ENCODE results near the gene TCF3. TPM values are rescaled to one million over a fixed set of nuclear protein-coding genes. Genes with fewer than 3 reads are reported as not detected.

The TCF3 gene
- total and polyA plus RNA-seq, 2 donors (not counting 3 experiments of a cell fraction or from before 2014, with no cell fraction given), result 147 to 193 TPM

- Histone ChIP-seq H4K20me1 (replicated peaks; ENCODE audit: control insufficient read depth, extremely low read depth, insufficient read depth, low read length) (no peaks in the 10 kb centered on the region), H3K4me1 (ENCODE audit: control insufficient read depth, extremely low read depth, insufficient read depth, low read length) (no peaks in the 10 kb centered on the region), H3K27ac (ENCODE audit: insufficient read depth, low read depth, low read length) (no peak overlapping the region), H3K9me1 (replicated peaks; ENCODE audit: control insufficient read depth, extremely low read depth, insufficient read depth, low read length) (no peaks in the 10 kb centered on the region), H2AFZ (ENCODE audit: low read depth, low read length) (no peak overlapping the region), H3K4me3 (replicated peaks in 1 of 3; ENCODE audit: insufficient read depth in 1 of 3, low read depth in 1 of 3, low read length in 3 of 3) (no peak overlapping the region), H3K9me3 (replicated peaks; ENCODE audit: control insufficient read depth, insufficient read depth, low read length) (no peaks in the 10 kb centered on the region), H3K4me2 (ENCODE audit: insufficient read depth, low read length) (no peak overlapping the region), H3K79me2 (ENCODE audit: control insufficient read depth, insufficient read depth, low read length) (no peaks in the 10 kb centered on the region), H3K36me3 (ENCODE audit: control insufficient read depth in 2 of 2, extremely low read depth in 1 of 2, insufficient read depth in 2 of 2, low read length in 2 of 2) (peaks cover 10 to 24% of the 10 kb centered on the region in 2 experiments), H3K9ac (replicated peaks; ENCODE audit: extremely low read depth, insufficient read depth, low read length) (no peak overlapping the region), H3K27me3 (ENCODE audit: control insufficient read depth in 2 of 2, insufficient read depth in 2 of 2, low read length in 2 of 2) (peaks cover 0 to 4% of the 10 kb centered on the region in 2 experiments)
- intact Hi-C loops (cut with micrococcal nuclease), result no loop called here
- TF ChIP-seq MAX (IDR thresholded peaks at IDR 0.05; ENCODE audit: insufficient read depth, insufficient read length), result no peak
- no peak for TF ChIP-seq FOS (IDR thresholded peaks at IDR 0.05; ENCODE audit: borderline replicate concordance, insufficient read depth, low read length)
- no peak for TF ChIP-seq CTCF (IDR thresholded peaks at IDR 0.05; ENCODE audit: extremely low read depth in 1 of 2, insufficient read depth in 1 of 2, low read depth in 1 of 2, low read length in 2 of 2)
- no peak for TF ChIP-seq GATA2 (IDR thresholded peaks at IDR 0.05; ENCODE audit: insufficient read depth, insufficient read length, low read depth, low read length)
- CTCF ChIA-PET, result no interaction called here
- POLR2A ChIA-PET, result no interaction called here
- no TSS peak for BruUV-seq (replicated peaks)
- dilution Hi-C loops (cut with MboI; ENCODE audit: extremely low pct_ligation_motif_present, low sequenced_read_pairs), result no loop called here
- no peak for FAIRE-seq
- no peak for DNase-seq (ENCODE audit: low read depth, low spot score)
These were observed 77.9 kb downstream of the TCF3 start for GRCh38 chr19:1574354-1575136.
